Measurements from ENCODE around the gene PRR18. TPM values are rescaled to one million over a fixed set of nuclear protein-coding genes. Genes with fewer than 3 reads are reported as not detected.

The PRR18 gene
- total RNA-seq, 1 experiment from 2014 or later = 0.23 TPM

DNA sequence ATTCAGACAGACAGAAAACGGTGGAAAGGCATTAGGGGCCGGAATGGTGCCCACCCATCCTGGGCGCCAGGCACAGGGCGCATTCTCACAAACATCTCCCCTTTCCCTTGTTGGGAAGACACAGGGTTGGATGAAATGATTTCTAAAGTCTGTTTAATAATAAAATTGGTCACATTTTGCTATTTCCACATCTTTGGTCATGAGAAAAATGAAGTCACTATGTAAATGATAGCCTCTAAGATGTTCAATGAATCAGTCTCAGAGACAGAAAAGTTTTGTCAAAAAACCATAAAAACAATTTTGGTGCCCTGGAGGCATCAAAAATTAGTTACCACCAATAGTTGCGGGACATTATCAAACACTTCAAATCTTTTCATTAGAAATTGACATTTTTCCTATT is 40.7 kb downstream of the PRR18 start:
- CTCF ChIA-PET = no interaction called here
- Histone ChIP-seq H3K27me3 (ENCODE audit: control insufficient read depth, insufficient read depth, low read length) (0 out of 2 replicates have a peak, but pooled peaks cover 2% of the 10 kb centered on the region), H3K4me1 (ENCODE audit: control insufficient read depth, insufficient read depth, low read length) (no peaks in the 10 kb centered on the region), H3K27ac (ENCODE audit: low read length) (no peak overlapping the region), H3K36me3 (ENCODE audit: control insufficient read depth, insufficient read depth, low read length) (no peaks in the 10 kb centered on the region), H3K9me3 (ENCODE audit: control insufficient read depth, insufficient read depth, low read depth, low read length) (no peaks in the 10 kb centered on the region), H3K4me3 (ENCODE audit: low read depth in 2 of 2, low read length in 2 of 2) (no peak overlapping the region)
- TF ChIP-seq SIN3A (IDR thresholded peaks at IDR 0.05; ENCODE audit: borderline replicate concordance, insufficient read depth, low read depth, low read length) = no peak
- TF ChIP-seq TCF7L2 (IDR thresholded peaks at IDR 0.05; ENCODE audit: low read depth, low read length) = no peak
- TF ChIP-seq POLR2AphosphoS5 (IDR thresholded peaks at IDR 0.05; ENCODE audit: low read depth, low read length) = no peak
- TF ChIP-seq, protein P1, sequence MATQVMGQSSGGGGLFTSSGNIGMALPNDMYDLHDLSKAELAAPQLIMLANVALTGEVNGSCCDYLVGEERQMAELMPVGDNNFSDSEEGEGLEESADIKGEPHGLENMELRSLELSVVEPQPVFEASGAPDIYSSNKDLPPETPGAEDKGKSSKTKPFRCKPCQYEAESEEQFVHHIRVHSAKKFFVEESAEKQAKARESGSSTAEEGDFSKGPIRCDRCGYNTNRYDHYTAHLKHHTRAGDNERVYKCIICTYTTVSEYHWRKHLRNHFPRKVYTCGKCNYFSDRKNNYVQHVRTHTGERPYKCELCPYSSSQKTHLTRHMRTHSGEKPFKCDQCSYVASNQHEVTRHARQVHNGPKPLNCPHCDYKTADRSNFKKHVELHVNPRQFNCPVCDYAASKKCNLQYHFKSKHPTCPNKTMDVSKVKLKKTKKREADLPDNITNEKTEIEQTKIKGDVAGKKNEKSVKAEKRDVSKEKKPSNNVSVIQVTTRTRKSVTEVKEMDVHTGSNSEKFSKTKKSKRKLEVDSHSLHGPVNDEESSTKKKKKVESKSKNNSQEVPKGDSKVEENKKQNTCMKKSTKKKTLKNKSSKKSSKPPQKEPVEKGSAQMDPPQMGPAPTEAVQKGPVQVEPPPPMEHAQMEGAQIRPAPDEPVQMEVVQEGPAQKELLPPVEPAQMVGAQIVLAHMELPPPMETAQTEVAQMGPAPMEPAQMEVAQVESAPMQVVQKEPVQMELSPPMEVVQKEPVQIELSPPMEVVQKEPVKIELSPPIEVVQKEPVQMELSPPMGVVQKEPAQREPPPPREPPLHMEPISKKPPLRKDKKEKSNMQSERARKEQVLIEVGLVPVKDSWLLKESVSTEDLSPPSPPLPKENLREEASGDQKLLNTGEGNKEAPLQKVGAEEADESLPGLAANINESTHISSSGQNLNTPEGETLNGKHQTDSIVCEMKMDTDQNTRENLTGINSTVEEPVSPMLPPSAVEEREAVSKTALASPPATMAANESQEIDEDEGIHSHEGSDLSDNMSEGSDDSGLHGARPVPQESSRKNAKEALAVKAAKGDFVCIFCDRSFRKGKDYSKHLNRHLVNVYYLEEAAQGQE (IDR thresholded peaks at IDR 0.05; ENCODE audit: insufficient read depth in 1 of 2, low read depth in 2 of 2, low read length in 1 of 2) = no peak
- TF ChIP-seq, protein P2, sequence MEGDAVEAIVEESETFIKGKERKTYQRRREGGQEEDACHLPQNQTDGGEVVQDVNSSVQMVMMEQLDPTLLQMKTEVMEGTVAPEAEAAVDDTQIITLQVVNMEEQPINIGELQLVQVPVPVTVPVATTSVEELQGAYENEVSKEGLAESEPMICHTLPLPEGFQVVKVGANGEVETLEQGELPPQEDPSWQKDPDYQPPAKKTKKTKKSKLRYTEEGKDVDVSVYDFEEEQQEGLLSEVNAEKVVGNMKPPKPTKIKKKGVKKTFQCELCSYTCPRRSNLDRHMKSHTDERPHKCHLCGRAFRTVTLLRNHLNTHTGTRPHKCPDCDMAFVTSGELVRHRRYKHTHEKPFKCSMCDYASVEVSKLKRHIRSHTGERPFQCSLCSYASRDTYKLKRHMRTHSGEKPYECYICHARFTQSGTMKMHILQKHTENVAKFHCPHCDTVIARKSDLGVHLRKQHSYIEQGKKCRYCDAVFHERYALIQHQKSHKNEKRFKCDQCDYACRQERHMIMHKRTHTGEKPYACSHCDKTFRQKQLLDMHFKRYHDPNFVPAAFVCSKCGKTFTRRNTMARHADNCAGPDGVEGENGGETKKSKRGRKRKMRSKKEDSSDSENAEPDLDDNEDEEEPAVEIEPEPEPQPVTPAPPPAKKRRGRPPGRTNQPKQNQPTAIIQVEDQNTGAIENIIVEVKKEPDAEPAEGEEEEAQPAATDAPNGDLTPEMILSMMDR (IDR thresholded peaks at IDR 0.05) = no peak
- POLR2A ChIA-PET = no interaction called here
- ATAC-seq (no peak), DNase-seq (ENCODE audit: low read depth, low spot score) (no peak)
- intact Hi-C loops (cut with micrococcal nuclease; ENCODE audit: unreplicated experiment) = no loop called here
- in situ Hi-C loops (cut with HindIII; ENCODE audit: low pct_unique_long_range_greater_than_20kb, low sequenced_read_pairs) = no loop called here
- no TSS peak for BruUV-seq (replicated peaks)

DNA sequence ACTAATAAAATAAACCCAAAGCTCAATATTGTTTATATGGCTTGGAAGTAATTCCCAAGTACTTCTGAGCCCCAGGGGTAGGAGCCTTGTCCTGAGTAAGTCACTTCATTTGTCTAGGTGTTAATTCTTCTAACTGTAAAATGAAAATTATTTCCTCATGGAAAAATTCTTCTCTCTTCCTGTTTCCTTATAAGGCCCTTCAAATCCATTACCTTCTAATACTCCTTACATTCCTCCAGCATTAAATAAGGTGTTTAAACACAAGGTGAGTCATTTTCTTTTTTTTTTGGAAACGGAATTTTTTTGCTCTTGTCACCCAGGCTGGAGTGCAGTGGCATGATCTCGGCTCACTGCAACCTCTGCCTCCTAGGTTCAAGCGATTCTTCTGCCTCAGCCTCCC is 41.9 kb downstream of the PRR18 start:
- no peak for ATAC-seq
- H3K27me3 ChIP-seq (ENCODE audit: control insufficient read depth, insufficient read depth, low read length) = 0 out of 2 replicates have a peak, but pooled peaks cover 2% of the 10 kb centered on the region
- H3K27ac ChIP-seq (ENCODE audit: low read length) = no peak overlapping the region
- POLR2A ChIA-PET = no interaction called here
- H3K9me3 ChIP-seq (ENCODE audit: control insufficient read depth, insufficient read depth, low read depth, low read length) = no peaks in the 10 kb centered on the region
- no peak for DNase-seq (ENCODE audit: low read depth, low spot score)
- CTCF ChIA-PET = no interaction called here
- intact Hi-C loops (cut with micrococcal nuclease; ENCODE audit: unreplicated experiment) (no loop called here), in situ Hi-C loops (cut with HindIII; ENCODE audit: low pct_unique_long_range_greater_than_20kb, low sequenced_read_pairs) (no loop called here)
- no peaks in the 10 kb centered on the region for H3K36me3 ChIP-seq (ENCODE audit: control insufficient read depth, insufficient read depth, low read length)
- no TSS peak for BruUV-seq (replicated peaks)
- H3K4me1 ChIP-seq (ENCODE audit: control insufficient read depth, insufficient read depth, low read length) = no peaks in the 10 kb centered on the region
- TF ChIP-seq TCF7L2 (IDR thresholded peaks at IDR 0.05; ENCODE audit: low read depth, low read length) = no peak
- TF ChIP-seq SIN3A (IDR thresholded peaks at IDR 0.05; ENCODE audit: borderline replicate concordance, insufficient read depth, low read depth, low read length) = no peak
- TF ChIP-seq, protein P1 (IDR thresholded peaks at IDR 0.05; ENCODE audit: insufficient read depth in 1 of 2, low read depth in 2 of 2, low read length in 1 of 2) = no peak
- TF ChIP-seq, protein P2 (IDR thresholded peaks at IDR 0.05) = no peak
- TF ChIP-seq POLR2AphosphoS5 (IDR thresholded peaks at IDR 0.05; ENCODE audit: low read depth, low read length) = no peak
- no peak overlapping the region for H3K4me3 ChIP-seq (ENCODE audit: low read depth in 2 of 2, low read length in 2 of 2)
